ENCODE measurements around the gene RIT2. TPM values are rescaled to one million over a fixed set of nuclear protein-coding genes. Genes with fewer than 3 reads are reported as not detected.

RIT2 gene
- total and polyA plus RNA-seq, 2 donors, result 0.48 to 0.65 TPM

GRCh38 chr18:42861271-42861670, 254.2 kb downstream of the RIT2 start:
- Histone ChIP-seq H3K4me3 (ENCODE audit: low read depth, low read length) (no peak overlapping the region), H3K27ac (ENCODE audit: low read depth) (no peak overlapping the region), H3K36me3 (ENCODE audit: insufficient read depth) (no peaks in the 10 kb centered on the region), H3K4me1 (ENCODE audit: insufficient read depth) (no peaks in the 10 kb centered on the region)
- no peak for DNase-seq (ENCODE audit: extremely low spot score)

GRCh38 chr18:42860548-42860947, 254.9 kb downstream of the RIT2 start:
- Histone ChIP-seq H3K4me3 (ENCODE audit: low read depth, low read length) (no peak overlapping the region), H3K4me1 (ENCODE audit: insufficient read depth) (no peaks in the 10 kb centered on the region), H3K36me3 (ENCODE audit: insufficient read depth) (no peaks in the 10 kb centered on the region), H3K27ac (ENCODE audit: low read depth) (no peak overlapping the region)
- DNase-seq (ENCODE audit: extremely low spot score), result no peak
- 87% methylated on average over 1 of the region's 1 CpG for WGBS

GRCh38 chr18:42860011-42860410, 255.5 kb downstream of the RIT2 start:
- DNase-seq (ENCODE audit: extremely low spot score), result no peak
- H3K36me3 ChIP-seq (ENCODE audit: insufficient read depth), result no peaks in the 10 kb centered on the region

DNA sequence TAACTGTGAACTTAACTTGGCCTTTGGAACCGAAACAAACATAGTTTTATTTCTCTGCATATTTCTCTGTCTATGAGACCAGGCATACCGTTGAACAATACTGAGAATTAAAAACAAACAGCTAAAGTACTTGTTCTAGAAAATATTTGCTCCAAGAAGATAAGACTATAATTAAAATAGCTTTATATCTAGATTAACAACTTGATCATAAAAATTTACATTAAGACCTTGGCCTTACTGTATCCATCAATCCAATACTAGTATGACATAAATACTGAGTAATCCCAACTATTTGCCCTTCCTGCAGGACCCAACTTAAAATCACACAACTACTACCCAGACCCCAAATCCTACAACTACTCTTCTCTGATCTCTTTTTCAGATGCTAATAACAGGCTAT, 260.9 kb downstream of the RIT2 start:
- DNase-seq (ENCODE audit: extremely low spot score), result no peak
- Histone ChIP-seq H3K4me3 (ENCODE audit: low read depth, low read length) (no peak overlapping the region), H3K36me3 (ENCODE audit: insufficient read depth) (no peaks in the 10 kb centered on the region), H3K4me1 (ENCODE audit: insufficient read depth) (no peaks in the 10 kb centered on the region), H3K27ac (ENCODE audit: low read depth) (no peak overlapping the region)
- 53% methylated on average over 2 of the region's 2 CpGs for WGBS

More at GRCh38 chr18:42860011-42860410, 255.5 kb downstream of the RIT2 start:
- H3K4me3 ChIP-seq (ENCODE audit: low read depth, low read length), result no peak overlapping the region
- H3K27ac ChIP-seq (ENCODE audit: low read depth), result no peak overlapping the region
- H3K4me1 ChIP-seq (ENCODE audit: insufficient read depth), result no peaks in the 10 kb centered on the region

- Histone ChIP-seq H3K4me1 (ENCODE audit: insufficient read depth) (no peaks in the 10 kb centered on the region), H3K36me3 (ENCODE audit: insufficient read depth) (no peaks in the 10 kb centered on the region), H3K27ac (ENCODE audit: low read depth) (no peak overlapping the region), H3K4me3 (ENCODE audit: low read depth, low read length) (no peak overlapping the region)
- 67% methylated on average over 5 of the region's 5 CpGs for WGBS
- no peak for DNase-seq (ENCODE audit: extremely low spot score)
These were observed 265.1 kb downstream of the RIT2 start for GRCh38 chr18:42850174-42851083.

DNA sequence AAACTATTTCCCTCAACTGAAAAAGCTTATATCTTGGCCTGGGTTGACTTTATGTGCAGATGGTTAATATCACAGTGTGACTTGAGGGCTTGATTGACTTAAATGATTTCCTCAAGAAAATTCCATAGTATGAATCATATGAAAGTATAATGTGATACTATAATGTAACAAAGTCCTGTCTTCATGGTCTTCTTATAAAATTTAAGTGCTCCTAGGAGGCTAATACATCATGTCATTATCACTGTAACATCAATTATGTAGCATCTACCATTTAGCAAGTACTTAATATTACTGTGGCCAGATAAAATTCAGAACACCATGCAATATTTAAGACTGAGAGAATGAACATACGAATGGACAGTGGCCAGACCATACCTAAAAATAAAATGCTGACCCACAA, 276.1 kb downstream of the RIT2 start:
- 65% methylated on average over 1 of the region's 1 CpG for WGBS
- DNase-seq (ENCODE audit: extremely low spot score), result no peak

DNA sequence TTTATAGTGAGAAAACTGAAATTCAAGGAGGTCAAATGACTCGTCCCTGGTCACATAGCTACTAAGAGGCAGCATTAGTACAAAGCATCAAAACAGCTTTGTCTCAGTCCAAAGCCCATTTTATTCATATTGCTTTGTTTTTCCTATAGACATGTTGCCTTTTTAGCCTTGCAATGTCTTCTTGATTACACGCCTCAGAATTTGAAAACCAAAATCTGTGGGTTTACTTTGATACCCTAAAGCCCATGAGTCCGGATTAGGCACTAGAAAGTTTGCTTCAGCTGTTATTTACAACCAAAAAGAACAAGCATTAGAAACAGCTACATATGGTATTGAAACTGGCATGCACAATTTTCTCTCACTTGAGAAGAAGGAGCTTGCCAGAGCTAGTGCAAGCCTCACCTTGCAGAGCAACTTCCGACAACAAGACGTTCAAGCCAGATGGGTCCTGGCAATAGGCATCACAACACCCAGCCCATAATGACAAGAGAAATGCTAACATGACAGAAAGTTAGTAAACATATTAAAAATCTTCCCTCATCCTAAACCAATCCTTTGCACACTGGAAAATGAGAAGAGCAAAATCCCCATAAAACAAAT, 276.8 kb downstream of the RIT2 start:
- WGBS, result 73% methylated on average over 5 of the region's 5 CpGs
- Histone ChIP-seq H3K27ac (ENCODE audit: low read depth) (no peak overlapping the region), H3K4me3 (ENCODE audit: low read depth, low read length) (no peak overlapping the region), H3K4me1 (ENCODE audit: insufficient read depth) (no peaks in the 10 kb centered on the region), H3K36me3 (ENCODE audit: insufficient read depth) (no peaks in the 10 kb centered on the region)
- no peak for DNase-seq (ENCODE audit: extremely low spot score)

More for the DNA sequence above, 276.1 kb downstream of the RIT2 start:
- Histone ChIP-seq H3K4me1 (ENCODE audit: insufficient read depth) (no peaks in the 10 kb centered on the region), H3K36me3 (ENCODE audit: insufficient read depth) (no peaks in the 10 kb centered on the region), H3K27ac (ENCODE audit: low read depth) (no peak overlapping the region), H3K4me3 (ENCODE audit: low read depth, low read length) (no peak overlapping the region)

DNA sequence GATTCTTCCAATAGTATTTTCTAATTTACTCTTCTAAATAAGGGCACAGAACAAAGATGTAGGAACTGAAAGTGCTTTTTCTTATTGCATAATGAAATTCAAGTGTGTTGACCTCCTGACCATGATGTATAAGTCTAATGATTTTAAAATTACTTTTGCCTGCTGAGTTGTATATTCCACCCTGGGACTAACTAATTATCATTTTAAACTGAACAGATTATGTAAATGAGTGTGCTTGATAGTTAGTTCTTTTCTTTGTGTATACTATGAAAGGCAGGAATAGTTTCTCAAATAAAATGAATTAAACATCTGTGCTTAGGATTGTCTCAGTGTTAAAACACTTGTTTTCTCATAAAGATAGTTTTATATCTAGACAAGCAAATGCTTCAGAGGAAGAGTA, 284.5 kb downstream of the RIT2 start:
- no peak overlapping the region for H3K4me3 ChIP-seq (ENCODE audit: low read depth, low read length)
- H3K36me3 ChIP-seq (ENCODE audit: insufficient read depth), result no peaks in the 10 kb centered on the region
- H3K4me1 ChIP-seq (ENCODE audit: insufficient read depth), result no peaks in the 10 kb centered on the region
- H3K27ac ChIP-seq (ENCODE audit: low read depth), result no peak overlapping the region
- no peak for DNase-seq (ENCODE audit: extremely low spot score)

DNA sequence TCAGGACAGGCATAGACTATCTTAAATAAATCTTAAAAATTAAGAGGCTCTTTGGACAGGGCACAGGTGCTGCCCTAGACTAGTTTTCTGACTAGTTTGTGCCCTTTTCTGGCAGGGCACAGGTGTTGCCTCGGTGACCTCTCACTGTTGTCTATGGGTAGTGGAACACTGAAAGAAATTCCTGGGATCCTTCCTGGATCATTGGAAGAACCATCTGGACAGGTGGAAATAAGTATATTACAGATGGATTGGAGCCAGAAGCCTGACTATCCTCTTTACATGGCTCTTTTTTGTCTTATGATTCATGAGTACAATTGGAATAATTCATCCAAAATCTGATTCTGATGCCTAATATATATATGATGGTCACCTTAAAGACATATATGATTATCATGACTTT, 286.6 kb downstream of the RIT2 start:
- no peak overlapping the region for H3K27ac ChIP-seq (ENCODE audit: low read depth)
- H3K4me3 ChIP-seq (ENCODE audit: low read depth, low read length), result no peak overlapping the region
- no peak for DNase-seq (ENCODE audit: extremely low spot score)
- H3K36me3 ChIP-seq (ENCODE audit: insufficient read depth), result no peaks in the 10 kb centered on the region
- no peaks in the 10 kb centered on the region for H3K4me1 ChIP-seq (ENCODE audit: insufficient read depth)
- WGBS, result 97% methylated on average over 1 of the region's 1 CpG

DNA sequence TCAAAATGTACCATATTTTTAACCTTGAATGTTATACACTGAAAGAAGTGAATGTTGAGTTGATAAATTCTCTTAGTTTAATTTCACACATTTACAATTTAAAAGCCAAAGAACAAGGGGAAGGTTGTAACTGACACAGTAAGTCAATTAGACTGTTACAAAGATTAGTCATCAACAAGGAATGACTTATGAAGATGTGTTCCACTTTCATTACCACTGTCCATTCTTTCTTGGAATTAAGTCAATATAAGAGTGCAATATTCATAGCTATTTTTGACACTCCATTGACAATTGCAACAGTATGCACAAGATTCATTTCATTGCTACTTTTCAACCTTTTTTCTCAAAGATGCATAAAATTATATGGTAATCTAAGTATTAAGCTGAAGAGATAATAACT, 291.3 kb downstream of the RIT2 start:
- H3K4me3 ChIP-seq (ENCODE audit: low read depth, low read length), result no peak overlapping the region
- no peaks in the 10 kb centered on the region for H3K36me3 ChIP-seq (ENCODE audit: insufficient read depth)
- H3K4me1 ChIP-seq (ENCODE audit: insufficient read depth), result no peaks in the 10 kb centered on the region
- H3K27ac ChIP-seq (ENCODE audit: low read depth), result no peak overlapping the region
- no peak for DNase-seq (ENCODE audit: extremely low spot score)

- WGBS, result 73% methylated on average over 3 of the region's 3 CpGs
- Histone ChIP-seq H3K4me1 (ENCODE audit: insufficient read depth) (no peaks in the 10 kb centered on the region), H3K27ac (ENCODE audit: low read depth) (no peak overlapping the region), H3K36me3 (ENCODE audit: insufficient read depth) (no peaks in the 10 kb centered on the region), H3K4me3 (ENCODE audit: low read depth, low read length) (no peak overlapping the region)
- no peak for DNase-seq (ENCODE audit: extremely low spot score)
These were observed 292.8 kb downstream of the RIT2 start for GRCh38 chr18:42822711-42823110.

DNA sequence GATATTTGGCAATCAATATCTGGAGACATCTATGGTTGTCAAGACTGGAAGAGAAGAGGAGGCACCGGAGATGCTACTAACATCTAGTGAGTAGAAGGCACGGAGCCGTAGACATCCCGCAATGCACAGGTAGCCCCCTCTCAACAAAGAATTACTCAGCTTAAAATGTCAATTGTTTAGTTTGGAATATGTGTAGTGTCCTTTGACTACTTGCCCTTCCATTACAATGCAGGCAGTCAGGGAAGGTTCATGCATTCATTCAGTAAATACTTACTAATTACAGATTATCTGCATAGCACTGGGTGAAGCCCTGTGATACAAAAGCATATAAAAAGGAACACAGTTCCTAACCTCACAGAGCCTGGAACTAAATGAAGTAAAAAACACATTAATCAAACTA, 294.0 kb downstream of the RIT2 start:
- Histone ChIP-seq H3K27ac (ENCODE audit: low read depth) (no peak overlapping the region), H3K36me3 (ENCODE audit: insufficient read depth) (no peaks in the 10 kb centered on the region), H3K4me1 (ENCODE audit: insufficient read depth) (no peaks in the 10 kb centered on the region), H3K4me3 (ENCODE audit: low read depth, low read length) (no peak overlapping the region)
- no peak for DNase-seq (ENCODE audit: extremely low spot score)
- WGBS, result 97% methylated on average over 4 of the region's 4 CpGs

GRCh38 chr18:42814618-42815017, 300.9 kb downstream of the RIT2 start:
- H3K27ac ChIP-seq (ENCODE audit: low read depth), result no peak overlapping the region
- 92% methylated on average over 4 of the region's 4 CpGs for WGBS
- no peak for DNase-seq (ENCODE audit: extremely low spot score)
- H3K36me3 ChIP-seq (ENCODE audit: insufficient read depth), result no peaks in the 10 kb centered on the region
- H3K4me3 ChIP-seq (ENCODE audit: low read depth, low read length), result no peak overlapping the region
- H3K4me1 ChIP-seq (ENCODE audit: insufficient read depth), result no peaks in the 10 kb centered on the region

GRCh38 chr18:42814184-42814583, 301.3 kb downstream of the RIT2 start:
- Histone ChIP-seq H3K4me1 (ENCODE audit: insufficient read depth) (no peaks in the 10 kb centered on the region), H3K4me3 (ENCODE audit: low read depth, low read length) (no peak overlapping the region), H3K36me3 (ENCODE audit: insufficient read depth) (no peaks in the 10 kb centered on the region), H3K27ac (ENCODE audit: low read depth) (no peak overlapping the region)
- DNase-seq (ENCODE audit: extremely low spot score), result no peak
- 96% methylated on average over 5 of the region's 5 CpGs for WGBS
